ENCODE results near the gene ADAM29.
"Not testable (repeated sequence)": the region's sequence is repeated elsewhere in the genome, so short reads cannot be mapped to it uniquely, and the experiment has no call there.

The ADAM29 gene

DNA sequence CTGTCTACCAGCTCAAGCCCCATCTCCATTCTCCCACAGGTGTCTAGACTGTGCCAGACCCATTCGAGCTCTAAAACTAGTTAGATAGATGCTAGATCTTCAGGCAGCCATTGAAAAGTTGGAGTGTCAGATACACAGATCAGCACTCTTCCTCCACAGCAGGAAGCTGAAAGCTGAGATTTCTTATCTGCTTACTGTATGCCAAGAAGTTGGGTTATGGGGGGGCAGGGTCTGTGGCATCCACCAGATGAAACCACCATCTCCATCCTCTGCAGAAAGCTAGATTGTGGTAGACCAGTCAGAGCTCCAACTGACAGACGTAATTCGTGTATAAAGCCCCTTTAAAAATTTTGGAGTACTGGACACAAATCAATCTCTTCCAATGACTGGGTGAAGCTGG, 54.8 kb downstream of the ADAM29 start:
- DNase-seq: no peak

- no peak for DNase-seq
Observed at GRCh38 chr4:174973336-174973735, 55.2 kb downstream of the ADAM29 start.

DNA sequence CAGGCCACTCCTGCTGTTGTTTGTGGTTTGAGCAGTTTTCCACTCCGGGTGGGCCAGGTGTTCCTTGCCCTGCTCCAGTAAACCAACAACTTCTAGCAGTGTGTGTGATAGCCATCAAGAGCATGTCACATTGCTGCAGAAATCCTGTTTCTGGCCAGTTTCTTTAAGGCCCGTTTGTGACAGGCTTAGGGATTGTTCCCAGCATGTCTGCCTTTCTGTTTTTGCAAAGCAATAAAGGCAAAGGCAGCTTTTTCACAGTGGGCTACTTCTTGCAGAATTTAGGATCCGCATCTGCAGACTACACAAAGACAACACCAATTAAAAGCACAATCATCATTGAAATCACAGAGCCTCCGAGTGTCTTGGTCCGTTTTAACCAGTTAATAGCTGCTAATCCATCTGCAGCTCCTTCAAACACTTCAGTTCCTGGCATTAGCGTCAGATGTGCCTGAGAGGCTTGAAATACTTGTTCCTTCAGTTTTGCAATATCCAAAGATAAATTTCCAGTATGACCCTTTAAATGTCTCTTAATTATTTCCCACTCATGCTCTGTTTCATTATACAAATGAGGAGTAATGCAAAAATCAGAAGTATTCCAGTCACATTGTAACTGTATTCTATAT, 65.1 kb downstream of the ADAM29 start:
- no peak for DNase-seq

DNA sequence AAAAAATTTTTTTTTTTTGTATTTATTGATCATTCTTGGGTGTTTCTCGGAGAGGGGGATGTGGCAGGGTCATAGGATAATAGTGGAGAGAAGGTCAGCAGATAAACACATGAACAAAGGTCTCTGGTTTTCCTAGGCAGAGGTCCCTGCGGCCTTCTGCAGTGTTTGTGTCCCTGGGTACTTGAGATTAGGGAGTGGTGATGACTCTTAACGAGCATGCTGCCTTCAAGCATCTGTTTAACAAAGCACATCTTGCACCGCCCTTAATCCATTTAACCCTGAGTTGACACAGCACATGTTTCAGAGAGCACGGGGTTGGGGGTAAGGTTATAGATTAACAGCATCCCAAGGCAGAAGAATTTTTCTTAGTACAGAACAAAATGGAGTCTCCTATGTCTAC, 65.7 kb downstream of the ADAM29 start:
- not testable (repeated sequence) for DNase-seq

- no peak for DNase-seq
Observed at GRCh38 chr4:174989791-174990190, 71.6 kb downstream of the ADAM29 start.

DNA sequence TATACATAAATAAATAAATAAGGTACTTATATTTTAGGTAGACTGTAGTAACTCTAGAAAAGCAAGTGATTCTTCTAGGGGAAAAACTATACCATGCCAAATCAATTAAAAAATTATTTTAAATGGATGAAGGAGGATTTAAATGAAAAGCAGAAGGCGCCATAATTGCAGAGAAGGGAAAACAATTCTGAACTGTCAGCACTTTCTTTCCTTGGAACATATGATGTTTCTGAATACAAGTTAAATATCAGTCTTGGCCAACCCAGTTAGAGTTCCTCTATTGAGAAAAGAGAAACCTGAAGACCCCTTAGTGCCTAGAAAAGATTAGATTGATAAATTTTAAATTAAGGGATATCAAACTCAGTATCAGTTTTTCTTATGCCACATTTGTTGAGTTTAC, 75.8 kb downstream of the ADAM29 start:
- no peak for DNase-seq

DNA sequence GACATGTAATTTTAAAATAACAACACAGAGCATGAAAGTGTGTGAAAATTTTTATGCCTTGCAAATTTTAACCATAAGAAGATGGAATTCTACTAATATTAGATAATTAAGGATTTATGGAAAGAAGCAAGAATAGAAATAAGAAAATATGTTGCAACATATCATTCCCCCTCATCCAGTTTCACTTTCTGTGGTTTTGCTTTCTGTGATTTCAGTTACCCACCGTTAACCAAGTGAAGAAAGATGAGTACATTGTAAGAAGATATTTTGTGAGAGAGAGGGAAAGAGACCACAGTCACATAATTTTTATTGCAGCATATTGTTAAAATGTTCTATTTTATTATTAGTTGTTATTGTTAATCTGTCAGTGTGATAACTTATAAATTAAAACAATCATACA, 77.9 kb downstream of the ADAM29 start:
- DNase-seq: no peak

DNA sequence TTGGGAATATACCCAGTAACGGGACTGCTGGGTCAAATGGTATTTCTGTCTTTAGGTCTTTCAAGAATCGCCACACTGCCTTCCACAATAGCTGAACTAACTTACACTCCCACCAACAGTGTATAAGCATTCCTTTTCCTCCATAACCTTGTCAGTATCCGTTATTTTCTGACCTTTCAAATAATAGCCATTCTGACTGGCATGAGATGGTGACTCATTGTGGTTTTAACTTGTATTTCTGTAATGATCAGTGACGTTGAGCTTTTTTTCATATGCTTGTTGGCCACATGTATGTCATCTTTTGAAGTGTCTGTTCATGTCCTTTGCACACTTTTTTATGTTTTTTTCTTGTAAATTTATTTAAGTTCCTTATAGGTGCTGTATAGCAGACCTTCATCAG, 81.2 kb downstream of the ADAM29 start:
- no peak for DNase-seq

GRCh38 chr4:175017751-175018150, 99.6 kb downstream of the ADAM29 start:
- DNase-seq: no peak

DNA sequence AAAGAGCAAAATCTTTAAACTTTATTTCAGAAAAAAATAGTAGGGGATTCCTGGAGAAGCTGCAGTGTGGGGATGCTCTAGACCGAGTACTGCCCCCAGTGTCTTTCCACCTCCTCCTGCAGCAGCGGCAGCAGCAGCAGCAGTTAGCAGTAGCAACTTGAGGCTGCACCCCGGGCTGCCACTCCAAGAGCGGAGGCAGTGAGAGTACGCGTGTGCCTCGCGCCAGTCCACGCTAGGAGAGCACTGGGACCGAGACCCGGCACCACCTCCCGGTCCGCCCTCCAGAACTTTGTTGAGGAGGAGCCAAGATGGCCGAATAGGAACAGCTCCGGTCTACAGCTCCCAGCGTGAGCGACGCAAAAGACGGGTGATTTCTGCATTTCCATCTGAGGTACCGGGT, 101.3 kb downstream of the ADAM29 start:
- DNase-seq: not testable (repeated sequence)
